HepG2 (cell line): ENCODE results near the gene TCF19. TPM values are rescaled to one million over a fixed set of nuclear protein-coding genes. Genes with fewer than 3 reads are reported as not detected.

Experiments
- CENPX ChIP-seq: sonication (generic); formaldehyde crosslinking; IDR thresholded peaks from 2 replicates; pipeline ENCODE4 v1.9.0; 2021; ENCODE audit warnings: mild to moderate bottlenecking, missing genetic modification reagents, moderate library complexity
- GABPA ChIP-seq, 2 experiments: IDR thresholded peaks; 2 replicates each; pipeline ENCODE4 v1.6.1; 2011 to 2016; ENCODE audit warnings: low read depth in 2 of 2, low read length in 1 of 2, missing biosample characterization in 1 of 2, missing genetic modification characterization in 1 of 2
- HDAC1 ChIP-seq: sonication (generic); formaldehyde crosslinking; IDR thresholded peaks from 2 replicates; pipeline ENCODE4 v1.5.1; 2020; ENCODE audit warnings: mild to moderate bottlenecking, missing genetic modification reagents
- NFE2L2 ChIP-seq: fragments of 150-350 bp; IDR thresholded peaks from 2 replicates; pipeline ENCODE4 v1.6.1; 2014; ENCODE audit warnings: low read length
- NFKBIZ ChIP-seq: IDR thresholded peaks from 2 replicates; pipeline ENCODE4 v1.6.1; 2018; ENCODE audit warnings: missing genetic modification reagents, missing compliant biosample characterization
- SMYD3 ChIP-seq: sonication (generic); formaldehyde crosslinking; IDR thresholded peaks from 2 replicates; pipeline ENCODE4 v1.8.1; 2023; ENCODE audit warnings: mild to moderate bottlenecking, missing genetic modification reagents
- TCF7L2 ChIP-seq: IDR thresholded peaks from 2 replicates; pipeline ENCODE4 v1.6.1; 2011; ENCODE audit warnings: mild to moderate bottlenecking, low read depth, low read length, moderate library complexity
- ZBTB42 ChIP-seq: sonication (generic); formaldehyde crosslinking; IDR thresholded peaks from 2 replicates; pipeline ENCODE4 v1.5.0; 2020; ENCODE audit warnings: mild to moderate bottlenecking, missing genetic modification reagents
- ZFP90 ChIP-seq: sonication (generic); formaldehyde crosslinking; IDR thresholded peaks from 2 replicates; pipeline ENCODE4 v1.8.0; 2022; ENCODE audit warnings: missing genetic modification reagents, mild to moderate bottlenecking, inconsistent platforms, borderline replicate concordance
- ZIK1 ChIP-seq: sonication (generic); formaldehyde crosslinking; IDR thresholded peaks from 2 replicates; pipeline ENCODE4 v1.5.0; 2020; ENCODE audit warnings: mild to moderate bottlenecking, low read depth, missing genetic modification reagents, borderline replicate concordance
- ZNF10 ChIP-seq: sonication (generic); formaldehyde crosslinking; IDR thresholded peaks from 2 replicates; pipeline ENCODE4 v1.4.0; 2020; ENCODE audit warnings: mild to moderate bottlenecking, low read depth, missing genetic modification reagents, borderline replicate concordance
- ZNF180 ChIP-seq: sonication (generic); formaldehyde crosslinking; IDR thresholded peaks from 2 replicates; pipeline ENCODE4 v1.4.0; 2020; ENCODE audit warnings: low read depth, missing genetic modification reagents, borderline replicate concordance
- ZNF256 ChIP-seq: sonication (generic); formaldehyde crosslinking; conservative IDR thresholded peaks from 2 replicates; pipeline ENCODE4 v1.4.0; 2020; ENCODE audit warnings: missing genetic modification reagents
- ZNF530 ChIP-seq: sonication (generic); formaldehyde crosslinking; IDR thresholded peaks from 2 replicates; pipeline ENCODE4 v1.5.0; 2020; ENCODE audit warnings: low read depth, mild to moderate bottlenecking, missing genetic modification reagents
- ZNF556 ChIP-seq: sonication (generic); formaldehyde crosslinking; IDR thresholded peaks from 2 replicates; pipeline ENCODE4 v1.4.0; 2020; ENCODE audit warnings: mild to moderate bottlenecking, missing genetic modification reagents, borderline replicate concordance
- ZNF703 ChIP-seq: sonication (generic); formaldehyde crosslinking; IDR thresholded peaks from 2 replicates; pipeline ENCODE4 v1.5.1; 2020; ENCODE audit warnings: missing genetic modification reagents, mild to moderate bottlenecking, moderate library complexity, borderline replicate concordance
- ZNF780A ChIP-seq: sonication (generic); formaldehyde crosslinking; IDR thresholded peaks from 2 replicates; pipeline ENCODE4 v1.8.0; 2022; ENCODE audit warnings: mild to moderate bottlenecking, missing genetic modification reagents, moderate library complexity
- ZSCAN31 ChIP-seq: sonication (generic); formaldehyde crosslinking; IDR thresholded peaks from 2 replicates; pipeline ENCODE4 v1.5.0; 2020; ENCODE audit warnings: low read depth, mild to moderate bottlenecking, missing genetic modification reagents
- polyA plus RNA-seq, 8 experiments: library from polyadenylated mRNA; depleted of rRNA in 3 of 8; stranded (reverse) in 7 of 8; unstranded in 1 of 8; fragments of >200 nt; fragmentation: Illumina TruSeq in 4 of 8; extraction: Trizol in 4 of 8; gene quantifications; 2 replicates each; pipeline versions ENCODE4 v1.2.1 to v1.2.3, GENCODE V29; 2011 to 2016; ENCODE audit warnings: low read depth in 4 of 8, missing spikeins in 1 of 8, mixed read lengths in 1 of 8; ENCODE audit not compliant: insufficient read depth in 1 of 8
- total RNA-seq, 5 experiments: library from RNA; depleted of rRNA; stranded (reverse); fragments of >200 nt; fragmentation: Illumina TruSeq; extraction: Trizol; gene quantifications; 2 replicates each; pipeline ENCODE4 v1.2.3, GENCODE V29; 2016; ENCODE audit warnings: low read depth in 1 of 5
- TF ChIP-seq, protein P1 (sequence below): IDR thresholded peaks from 2 replicates; pipeline ENCODE4 v1.6.1; 2012; ENCODE audit warnings: low read length, improper control_type of control experiment
- TF ChIP-seq, protein P2 (sequence below): sonication (generic); formaldehyde crosslinking; IDR thresholded peaks from 2 replicates; pipeline ENCODE4 v1.4.0; 2020; ENCODE audit warnings: missing genetic modification reagents
- TF ChIP-seq, protein P3 (sequence below): sonication (generic); formaldehyde crosslinking; IDR thresholded peaks from 2 replicates; pipeline ENCODE4 v1.4.0; 2020; ENCODE audit warnings: mild to moderate bottlenecking, missing genetic modification reagents, borderline replicate concordance
- TF ChIP-seq, protein P4 (sequence below): sonication (generic); formaldehyde crosslinking; IDR thresholded peaks from 2 replicates; pipeline ENCODE4 v1.4.0; 2020; ENCODE audit warnings: missing genetic modification reagents

The TCF19 gene
- total and polyA plus RNA-seq, 2 of the 13 experiments (the other 11 are each of a cell fraction or from before 2014, with no cell fraction given): 4.9 to 22.2 TPM

DNA sequence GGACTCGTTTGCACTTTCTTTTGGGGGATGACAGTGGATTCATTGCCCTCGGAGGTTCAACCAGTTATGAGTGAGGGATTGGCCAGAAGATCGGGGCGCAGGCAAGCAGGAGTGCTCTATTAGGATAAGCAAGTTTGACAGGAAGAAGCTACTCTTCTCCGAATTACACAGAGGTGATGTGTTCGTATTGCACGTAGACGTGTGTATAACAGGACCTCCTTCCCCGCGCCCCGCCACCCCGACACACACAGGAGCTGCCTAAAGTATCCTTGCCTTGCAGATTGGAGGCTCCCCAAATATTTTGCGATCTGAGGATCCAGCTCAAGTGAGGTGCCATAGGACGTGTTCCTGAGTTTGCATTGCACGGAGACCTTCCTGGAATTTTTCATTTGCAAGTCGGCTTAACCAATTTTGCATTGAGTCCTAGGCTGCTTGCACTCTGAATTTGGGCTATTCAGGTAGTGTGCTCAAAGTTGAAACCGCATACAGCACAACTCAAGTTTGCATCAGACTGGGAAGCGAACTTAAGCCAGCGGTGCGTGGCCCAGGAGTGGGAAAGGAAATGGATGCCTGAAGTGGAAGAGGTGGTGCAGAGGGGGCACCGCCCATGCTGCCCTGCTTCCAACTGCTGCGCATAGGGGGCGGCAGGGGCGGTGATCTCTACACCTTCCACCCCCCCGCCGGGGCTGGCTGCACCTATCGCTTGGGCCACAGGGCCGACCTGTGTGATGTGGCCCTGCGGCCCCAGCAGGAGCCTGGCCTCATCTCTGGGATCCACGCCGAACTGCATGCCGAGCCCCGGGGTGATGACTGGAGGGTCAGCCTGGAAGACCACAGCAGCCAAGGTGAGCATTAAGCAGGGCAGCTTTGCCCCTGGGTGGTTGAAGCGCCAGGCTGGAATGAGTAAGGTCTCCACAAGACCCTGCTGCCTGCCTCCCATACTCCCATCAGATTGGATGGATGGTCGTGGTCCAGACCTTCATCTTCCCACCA lies 770 bp downstream of the TCF19 start (continued):
- TF ChIP-seq, protein P1, sequence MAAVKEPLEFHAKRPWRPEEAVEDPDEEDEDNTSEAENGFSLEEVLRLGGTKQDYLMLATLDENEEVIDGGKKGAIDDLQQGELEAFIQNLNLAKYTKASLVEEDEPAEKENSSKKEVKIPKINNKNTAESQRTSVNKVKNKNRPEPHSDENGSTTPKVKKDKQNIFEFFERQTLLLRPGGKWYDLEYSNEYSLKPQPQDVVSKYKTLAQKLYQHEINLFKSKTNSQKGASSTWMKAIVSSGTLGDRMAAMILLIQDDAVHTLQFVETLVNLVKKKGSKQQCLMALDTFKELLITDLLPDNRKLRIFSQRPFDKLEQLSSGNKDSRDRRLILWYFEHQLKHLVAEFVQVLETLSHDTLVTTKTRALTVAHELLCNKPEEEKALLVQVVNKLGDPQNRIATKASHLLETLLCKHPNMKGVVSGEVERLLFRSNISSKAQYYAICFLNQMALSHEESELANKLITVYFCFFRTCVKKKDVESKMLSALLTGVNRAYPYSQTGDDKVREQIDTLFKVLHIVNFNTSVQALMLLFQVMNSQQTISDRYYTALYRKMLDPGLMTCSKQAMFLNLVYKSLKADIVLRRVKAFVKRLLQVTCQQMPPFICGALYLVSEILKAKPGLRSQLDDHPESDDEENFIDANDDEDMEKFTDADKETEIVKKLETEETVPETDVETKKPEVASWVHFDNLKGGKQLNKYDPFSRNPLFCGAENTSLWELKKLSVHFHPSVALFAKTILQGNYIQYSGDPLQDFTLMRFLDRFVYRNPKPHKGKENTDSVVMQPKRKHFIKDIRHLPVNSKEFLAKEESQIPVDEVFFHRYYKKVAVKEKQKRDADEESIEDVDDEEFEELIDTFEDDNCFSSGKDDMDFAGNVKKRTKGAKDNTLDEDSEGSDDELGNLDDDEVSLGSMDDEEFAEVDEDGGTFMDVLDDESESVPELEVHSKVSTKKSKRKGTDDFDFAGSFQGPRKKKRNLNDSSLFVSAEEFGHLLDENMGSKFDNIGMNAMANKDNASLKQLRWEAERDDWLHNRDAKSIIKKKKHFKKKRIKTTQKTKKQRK: no peak
- TF ChIP-seq, protein P2, sequence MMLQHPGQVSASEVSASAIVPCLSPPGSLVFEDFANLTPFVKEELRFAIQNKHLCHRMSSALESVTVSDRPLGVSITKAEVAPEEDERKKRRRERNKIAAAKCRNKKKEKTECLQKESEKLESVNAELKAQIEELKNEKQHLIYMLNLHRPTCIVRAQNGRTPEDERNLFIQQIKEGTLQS (CRISPR knock-in tag): no peak
- TF ChIP-seq ZNF256 (CRISPR knock-in tag) (0 out of 2 replicates have a peak, but pooled peaks have one; percentile 61), ZNF10 (CRISPR knock-in tag) (no peak), ZNF556 (no peak), CENPX (no peak), HDAC1 (CRISPR knock-in tag) (no peak), TCF7L2 (no peak), NFKBIZ (CRISPR knock-in tag) (no peak), SMYD3 (0 out of 2 replicates have a peak, but pooled peaks have one; percentile 46), ZBTB42 (CRISPR knock-in tag) (no peak), ZNF180 (no peak), ZNF530 (no peak), GABPA (IDR thresholded peaks at IDR 0.05; ENCODE audit: low read depth, low read length) (no peak), GABPA (CRISPR knock-in tag; IDR thresholded peaks at IDR 0.05; ENCODE audit: low read depth) (no peak), ZNF703 (CRISPR knock-in tag) (no peak), NFE2L2 (no peak), ZIK1 (no peak), ZNF780A (CRISPR knock-in tag) (0 out of 2 replicates have a peak, but pooled peaks have one; percentile 2), ZFP90 (CRISPR knock-in tag) (no peak), ZSCAN31 (CRISPR knock-in tag) (no peak; the same call in 1 of the 2 replicates)
- TF ChIP-seq, protein P3, sequence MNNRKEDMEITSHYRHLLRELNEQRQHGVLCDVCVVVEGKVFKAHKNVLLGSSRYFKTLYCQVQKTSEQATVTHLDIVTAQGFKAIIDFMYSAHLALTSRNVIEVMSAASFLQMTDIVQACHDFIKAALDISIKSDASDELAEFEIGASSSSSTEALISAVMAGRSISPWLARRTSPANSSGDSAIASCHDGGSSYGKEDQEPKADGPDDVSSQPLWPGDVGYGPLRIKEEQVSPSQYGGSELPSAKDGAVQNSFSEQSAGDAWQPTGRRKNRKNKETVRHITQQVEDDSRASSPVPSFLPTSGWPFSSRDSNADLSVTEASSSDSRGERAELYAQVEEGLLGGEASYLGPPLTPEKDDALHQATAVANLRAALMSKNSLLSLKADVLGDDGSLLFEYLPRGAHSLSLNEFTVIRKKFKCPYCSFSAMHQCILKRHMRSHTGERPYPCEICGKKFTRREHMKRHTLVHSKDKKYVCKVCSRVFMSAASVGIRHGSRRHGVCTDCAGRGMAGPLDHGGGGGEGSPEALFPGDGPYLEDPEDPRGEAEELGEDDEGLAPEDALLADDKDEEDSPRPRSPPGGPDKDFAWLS: no peak
- TF ChIP-seq, protein P4, sequence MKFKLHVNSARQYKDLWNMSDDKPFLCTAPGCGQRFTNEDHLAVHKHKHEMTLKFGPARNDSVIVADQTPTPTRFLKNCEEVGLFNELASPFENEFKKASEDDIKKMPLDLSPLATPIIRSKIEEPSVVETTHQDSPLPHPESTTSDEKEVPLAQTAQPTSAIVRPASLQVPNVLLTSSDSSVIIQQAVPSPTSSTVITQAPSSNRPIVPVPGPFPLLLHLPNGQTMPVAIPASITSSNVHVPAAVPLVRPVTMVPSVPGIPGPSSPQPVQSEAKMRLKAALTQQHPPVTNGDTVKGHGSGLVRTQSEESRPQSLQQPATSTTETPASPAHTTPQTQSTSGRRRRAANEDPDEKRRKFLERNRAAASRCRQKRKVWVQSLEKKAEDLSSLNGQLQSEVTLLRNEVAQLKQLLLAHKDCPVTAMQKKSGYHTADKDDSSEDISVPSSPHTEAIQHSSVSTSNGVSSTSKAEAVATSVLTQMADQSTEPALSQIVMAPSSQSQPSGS: no peak
